NCI-H2081 (cell line): ENCODE measurements around the gene KMT2D.

Experiments
- DNase-seq, 2 experiments: peaks; one replicate each; lab custom pipeline; 2025; lab: John Stamatoyannopoulos, UW

The KMT2D gene

DNA sequence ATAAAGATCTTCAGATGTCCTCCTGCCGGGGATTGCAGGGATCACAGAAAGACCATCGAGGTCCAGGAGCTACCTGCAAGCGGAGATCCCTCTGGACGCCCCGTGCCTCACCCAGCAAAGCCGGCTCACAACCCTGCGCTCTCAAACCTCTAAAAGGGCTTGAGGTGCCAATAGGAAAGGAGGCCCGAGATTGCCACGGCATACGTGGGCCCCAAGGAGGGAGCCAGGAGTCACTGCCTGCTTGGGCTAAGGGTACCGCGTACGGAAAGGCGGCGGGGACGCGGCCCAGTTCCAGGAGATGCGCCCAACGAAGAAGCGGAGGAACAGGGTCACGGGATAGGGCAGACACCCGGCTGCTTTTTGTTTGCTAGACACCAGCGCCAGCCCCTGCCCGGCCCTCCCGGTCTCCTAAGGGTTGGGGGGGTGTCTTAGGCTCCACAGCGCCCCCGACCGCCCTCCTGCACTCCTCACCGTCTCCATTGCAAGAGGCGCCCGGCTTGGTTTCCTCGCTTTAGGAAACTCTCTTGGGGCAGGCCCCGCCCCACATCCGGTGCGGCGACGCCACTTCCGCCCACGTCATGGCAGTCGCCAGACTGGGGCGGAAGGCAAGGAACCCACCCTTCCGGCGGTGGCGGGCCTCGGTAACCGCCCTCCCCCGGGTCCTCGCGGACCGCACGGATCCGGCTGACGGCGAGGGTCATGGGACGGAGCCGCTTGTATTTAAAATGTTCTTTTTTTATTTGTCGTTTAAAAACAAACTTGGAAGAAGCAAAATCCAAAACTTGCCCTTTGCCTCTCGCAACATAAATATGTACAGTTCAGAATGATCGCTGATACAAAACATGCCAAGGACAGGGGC is 42.1 kb downstream of the KMT2D start, which contains the start of gene PRKAG1:
Gene PRKAG1 (minus strand): TSS at position 516 of the 859 bp plus-strand sequence. CDS start 36 bp downstream, at position 480.
- DNase-seq = peak; percentile 96 to 97

DNA sequence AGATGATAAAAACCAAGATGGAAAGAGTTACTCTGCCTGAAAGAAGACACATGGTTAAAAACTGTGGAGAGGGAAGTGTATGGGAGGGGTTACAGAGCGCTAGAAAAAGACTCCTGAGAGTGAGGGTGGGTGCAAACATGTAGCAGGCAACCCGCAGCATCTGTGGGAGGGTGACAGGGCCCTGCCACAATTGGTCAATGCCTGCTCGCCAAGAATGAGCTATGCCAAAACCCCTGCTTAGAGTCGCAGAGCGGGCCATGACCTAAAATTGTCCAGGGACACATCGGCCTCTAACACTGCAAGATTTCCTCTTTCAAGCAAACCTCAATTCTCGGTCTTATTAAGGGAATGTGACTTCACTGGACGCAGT is 42.7 kb downstream of the KMT2D start:
- no peak for DNase-seq

DNA sequence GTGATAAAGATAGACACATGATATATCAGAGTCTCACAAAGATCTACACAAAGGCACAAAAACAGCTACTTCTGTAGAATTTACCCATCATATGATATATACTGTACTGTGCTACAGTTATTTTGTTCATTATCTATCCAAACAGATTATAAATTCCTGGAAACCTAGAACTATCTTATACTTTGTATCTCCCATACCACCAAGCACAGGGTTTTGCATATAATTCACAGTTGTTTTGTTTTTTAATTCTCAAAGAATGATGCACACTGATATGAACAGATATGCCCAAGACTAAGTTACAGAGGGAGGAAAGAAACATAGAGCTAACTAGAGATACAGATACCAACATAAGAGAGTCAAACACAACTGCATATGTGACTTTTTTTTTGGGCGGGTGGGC is 45.4 kb downstream of the KMT2D start:
- no peak for DNase-seq

DNA sequence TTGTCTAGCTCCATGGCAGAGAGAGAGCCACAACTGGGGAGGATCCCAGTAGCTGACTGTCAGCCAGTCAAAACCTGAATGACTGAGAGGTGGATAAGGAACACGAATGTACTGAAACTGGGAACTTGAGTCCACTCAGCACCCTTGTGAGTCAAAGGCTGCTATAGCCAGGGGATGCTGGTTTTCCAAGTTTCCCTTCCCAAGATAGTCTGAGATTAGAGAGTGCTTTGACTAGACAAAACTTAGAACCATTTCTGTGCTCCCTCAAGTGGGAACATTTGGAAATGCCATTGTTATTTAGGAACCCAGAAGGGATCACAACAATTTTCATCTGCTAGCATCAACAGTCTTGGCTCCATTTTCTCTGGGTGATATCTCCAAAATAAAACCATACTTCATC is 46.0 kb downstream of the KMT2D start:
- no peak for DNase-seq

DNA sequence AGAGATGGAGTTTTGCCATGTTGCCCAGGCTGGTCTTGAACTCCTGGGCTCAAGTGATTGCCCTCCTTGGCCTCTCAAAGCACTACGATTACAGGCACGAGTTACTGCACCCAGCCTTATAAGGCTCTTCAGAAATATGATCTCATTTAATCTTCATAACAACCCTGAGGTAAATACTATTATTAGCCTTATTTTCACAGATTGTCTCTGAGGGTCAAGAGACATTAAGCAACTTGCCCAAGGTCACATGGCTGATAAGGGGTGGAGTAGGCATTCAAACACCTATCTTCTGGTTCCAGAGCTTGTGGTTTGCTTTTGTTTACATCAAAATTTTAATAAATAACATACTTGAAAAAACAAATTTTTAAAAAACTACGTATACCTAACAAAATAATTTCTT is 47.2 kb downstream of the KMT2D start:
- no peak for DNase-seq

DNA sequence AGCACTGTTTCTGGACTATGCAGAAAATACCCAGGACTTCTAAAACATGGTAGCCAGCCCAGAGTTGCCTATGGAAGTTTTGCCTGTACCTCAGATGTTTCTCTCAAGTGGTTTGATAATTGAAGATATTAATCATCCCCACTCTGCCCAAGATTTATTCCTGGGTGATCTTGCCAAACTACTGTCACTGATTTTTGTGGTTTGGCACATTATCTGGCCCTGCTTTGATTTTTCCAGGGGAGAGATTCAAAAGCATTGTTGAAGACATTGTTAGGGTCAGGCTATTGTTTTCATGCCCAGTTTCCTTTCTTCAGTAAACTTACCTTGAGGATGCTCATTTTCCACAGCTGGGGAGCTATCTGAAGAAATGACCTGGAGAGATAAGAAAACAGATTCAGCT is 47.9 kb downstream of the KMT2D start:
- DNase-seq = no peak
